PC-3 (cell line): ENCODE measurements around the gene ABCB8. TPM values are rescaled to one million over a fixed set of nuclear protein-coding genes. Genes with fewer than 3 reads are reported as not detected.

Source experiments
- ATAC-seq: fragments of 200-7000 bp; cut with Tn5 transposase; 2 replicates; pipeline ENCODE4 v1.9.1; 2020; ENCODE audit warnings: mild to moderate bottlenecking, moderate library complexity
- BruUV-seq: library from RNA; stranded (reverse); fragments of 400-500 nt; replicated peaks from 2 replicates; lab custom pipeline; 2021; lab: Mats Ljungman, UMichigan
- CTCF ChIA-PET: fragments of 300-600 bp; sonication (Branson Sonifier 250); formaldehyde crosslinking; loops from one replicate; lab custom pipeline; 2022; ENCODE audit warnings: antibody characterized with exemption; lab: Charles Lee
- POLR2A ChIA-PET: fragments of 300-600 bp; sonication (Branson Sonifier 250); formaldehyde crosslinking; loops from one replicate; lab custom pipeline; 2022; ENCODE audit warnings: antibody characterized with exemption; ENCODE audit not compliant: unreplicated experiment; lab: Charles Lee
- DNase-seq: peaks from one replicate; pipeline ENCODE4 v3.0.0-alpha.2; 2015
- H2AFZ ChIP-seq: fragments of 300-600 bp; sonication (generic); 2 replicates; pipeline ENCODE4 v1.6.0; 2016; ENCODE audit warnings: antibody characterized with exemption, low read length
- H3F3A ChIP-seq: fragments of 300-600 bp; sonication (generic); one replicate; pipeline ENCODE4 v1.6.0; 2017; ENCODE audit warnings: antibody characterized with exemption, low read length, control low read depth, mild to moderate bottlenecking; ENCODE audit not compliant: unreplicated experiment
- H3K27ac ChIP-seq: fragments of 300-600 bp; sonication (generic); 2 replicates; pipeline ENCODE4 v1.5.1; 2016; ENCODE audit warnings: mild to moderate bottlenecking, low read length
- H3K27me3 ChIP-seq: fragments of 300-600 bp; sonication (generic); 2 replicates; pipeline ENCODE4 v1.6.1; 2016; ENCODE audit warnings: low read length, mixed read lengths
- H3K36me3 ChIP-seq: fragments of 300-600 bp; sonication (generic); 2 replicates; pipeline ENCODE4 v1.6.1; 2016; ENCODE audit warnings: low read depth, mixed run types, low read length, mixed read lengths
- H3K4me1 ChIP-seq: fragments of 300-600 bp; sonication (generic); 2 replicates; pipeline ENCODE4 v1.5.1; 2016; ENCODE audit warnings: low read length; ENCODE audit not compliant: insufficient read depth
- H3K4me2 ChIP-seq: fragments of 300-600 bp; sonication (generic); 2 replicates; pipeline ENCODE4 v1.6.0; 2016; ENCODE audit warnings: low read length
- H3K4me3 ChIP-seq: fragments of 300-600 bp; sonication (generic); 2 replicates; pipeline ENCODE4 v1.5.1; 2016; ENCODE audit warnings: mild to moderate bottlenecking, low read length, mixed read lengths
- H3K79me2 ChIP-seq: fragments of 300-600 bp; sonication (generic); 2 replicates; pipeline ENCODE4 v1.6.1; 2017; ENCODE audit warnings: low read length, mixed read lengths
- H3K9ac ChIP-seq: fragments of 300-600 bp; sonication (generic); 2 replicates; pipeline ENCODE4 v1.6.0; 2016; ENCODE audit warnings: mild to moderate bottlenecking, low read length
- H3K9me2 ChIP-seq: fragments of 300-600 bp; sonication (generic); replicated peaks from 2 replicates; pipeline ENCODE4 v1.6.1; 2016; ENCODE audit warnings: mixed run types, low read length, mixed read lengths
- H3K9me3 ChIP-seq: fragments of 300-600 bp; sonication (generic); 2 replicates; pipeline ENCODE4 v1.6.1; 2016; ENCODE audit warnings: low read length, mixed read lengths
- H4K20me1 ChIP-seq: fragments of 300-600 bp; sonication (generic); 2 replicates; pipeline ENCODE4 v1.6.1; 2016; ENCODE audit warnings: low read length, mixed read lengths
- EZH2 ChIP-seq: fragments of 300-600 bp; sonication (generic); IDR thresholded peaks from one replicate; pipeline ENCODE4 v1.6.1; 2017; ENCODE audit warnings: antibody characterized with exemption, mild to moderate bottlenecking, low read length; ENCODE audit not compliant: unreplicated experiment
- EZH2phosphoT487 ChIP-seq: fragments of 300-600 bp; sonication (generic); IDR thresholded peaks from 2 replicates; pipeline ENCODE4 v1.6.1; 2018; ENCODE audit warnings: mild to moderate bottlenecking, antibody characterized with exemption, low read length, borderline replicate concordance
- intact Hi-C: fragments of 100-400 bp; cut with micrococcal nuclease; formaldehyde crosslinking; loops from 2 replicates; pipeline ENCODE4 v1.9.0; 2023
- total RNA-seq: library from RNA; depleted of rRNA; stranded (reverse); fragments of >200 nt; gene quantifications from 2 replicates; pipeline ENCODE4 v1.2.3, GENCODE V29; 2014
- TF ChIP-seq, protein P1 (sequence below): fragments of 300-600 bp; sonication (generic); conservative IDR thresholded peaks from 2 replicates; pipeline ENCODE4 v1.5.1; 2017; ENCODE audit warnings: antibody characterized with exemption, low read depth, mild to moderate bottlenecking, low read length

The ABCB8 gene
- total RNA-seq, 1 experiment from 2014 or later, result 58.4 TPM

DNA sequence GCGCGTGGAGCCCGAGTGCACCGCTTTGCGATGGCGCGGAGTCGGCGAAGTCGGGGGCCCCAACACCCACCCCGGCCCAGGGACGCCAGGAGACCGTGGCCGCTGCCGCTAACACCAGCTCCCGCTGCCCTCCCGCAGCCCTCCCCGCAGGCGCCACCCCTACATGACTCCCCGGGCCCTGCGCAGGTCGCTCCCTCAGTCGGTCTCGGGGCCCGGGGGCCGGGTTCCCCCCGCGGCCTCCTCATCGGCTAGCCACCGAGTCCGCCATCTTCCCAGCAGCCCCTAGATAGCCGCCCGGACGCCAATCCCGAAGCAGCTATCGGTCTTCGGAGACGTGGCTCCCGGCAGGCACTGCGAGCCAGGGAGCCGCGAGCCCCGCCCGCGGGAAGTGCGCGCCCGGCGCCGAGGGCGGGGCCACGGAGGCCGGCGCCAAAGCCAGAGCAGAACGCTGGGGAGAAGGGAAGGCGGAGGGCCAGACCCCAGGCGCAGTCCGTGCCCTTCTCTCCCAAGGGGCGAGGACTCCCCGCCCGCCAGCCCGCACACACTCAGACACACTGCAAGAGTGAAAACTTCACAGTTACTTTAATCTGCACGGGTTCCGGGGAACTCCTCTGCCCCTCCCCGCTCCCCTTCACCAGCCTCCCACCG, 52.4 kb downstream of the ABCB8 start, which contains the start of gene FASTK:
Gene FASTK (minus strand): TSS at position 288 of the 648 bp plus-strand sequence. CDS start 43 bp downstream, at position 245.
- DNase-seq (peak; percentile 94), ATAC-seq (peak; percentile 62)
- H3K27ac ChIP-seq, result peak within 1 kb of the TSS; percentile 65
- H3K79me2 ChIP-seq, result peaks cover 41% of the 10 kb centered on the region
- H3K9me3 ChIP-seq, result no peaks in the 10 kb centered on the region
- no TSS peak for BruUV-seq
- no peak for TF ChIP-seq EZH2phosphoT487
- TF ChIP-seq EZH2, result no peak
- TF ChIP-seq, protein P1, sequence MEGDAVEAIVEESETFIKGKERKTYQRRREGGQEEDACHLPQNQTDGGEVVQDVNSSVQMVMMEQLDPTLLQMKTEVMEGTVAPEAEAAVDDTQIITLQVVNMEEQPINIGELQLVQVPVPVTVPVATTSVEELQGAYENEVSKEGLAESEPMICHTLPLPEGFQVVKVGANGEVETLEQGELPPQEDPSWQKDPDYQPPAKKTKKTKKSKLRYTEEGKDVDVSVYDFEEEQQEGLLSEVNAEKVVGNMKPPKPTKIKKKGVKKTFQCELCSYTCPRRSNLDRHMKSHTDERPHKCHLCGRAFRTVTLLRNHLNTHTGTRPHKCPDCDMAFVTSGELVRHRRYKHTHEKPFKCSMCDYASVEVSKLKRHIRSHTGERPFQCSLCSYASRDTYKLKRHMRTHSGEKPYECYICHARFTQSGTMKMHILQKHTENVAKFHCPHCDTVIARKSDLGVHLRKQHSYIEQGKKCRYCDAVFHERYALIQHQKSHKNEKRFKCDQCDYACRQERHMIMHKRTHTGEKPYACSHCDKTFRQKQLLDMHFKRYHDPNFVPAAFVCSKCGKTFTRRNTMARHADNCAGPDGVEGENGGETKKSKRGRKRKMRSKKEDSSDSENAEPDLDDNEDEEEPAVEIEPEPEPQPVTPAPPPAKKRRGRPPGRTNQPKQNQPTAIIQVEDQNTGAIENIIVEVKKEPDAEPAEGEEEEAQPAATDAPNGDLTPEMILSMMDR, result no peak
- no peaks in the 10 kb centered on the region for H3F3A ChIP-seq
- peak within 1 kb of the TSS; percentile 91 for H3K4me3 ChIP-seq
- intact Hi-C loops, result loop anchor here (1.0 kb wide), 3 partner anchors 17 to 52 kb away; partner anchors contain the start of gene ABCB8
- CTCF ChIA-PET, result no interaction called here
- H2AFZ ChIP-seq, result peak within 1 kb of the TSS; percentile 70
- no peaks in the 10 kb centered on the region for H3K9me2 ChIP-seq
- H3K4me2 ChIP-seq, result peak within 1 kb of the TSS; percentile 95
- peaks cover 39% of the 10 kb centered on the region for H3K4me1 ChIP-seq
- no peaks in the 10 kb centered on the region for H4K20me1 ChIP-seq
- peak within 1 kb of the TSS; percentile 98 for H3K9ac ChIP-seq
- no peaks in the 10 kb centered on the region; the same call in 1 of the 2 replicates for H3K36me3 ChIP-seq
- H3K27me3 ChIP-seq, result no peaks in the 10 kb centered on the region
- POLR2A ChIA-PET, result interaction anchor here (0.6 to 0.7 kb wide), 3 partner anchors 18 to 67 kb away, joined by 3 to 15 read pairs (median 5); no protein-coding TSS in a partner anchor

- ChIA-PET CTCF (no interaction called here), POLR2A (no interaction called here)
- peaks cover 41% of the 10 kb centered on the region for H3K79me2 ChIP-seq
- H3K4me2 ChIP-seq, result peak overlapping the region; percentile 95
- peak overlapping the region; percentile 91 for H3K4me3 ChIP-seq
- TF ChIP-seq, protein P1, result no peak
- TF ChIP-seq EZH2phosphoT487, result no peak
- TF ChIP-seq EZH2, result no peak
- H4K20me1 ChIP-seq, result no peaks in the 10 kb centered on the region
- no peak for DNase-seq
- peak overlapping the region; percentile 65 for H3K27ac ChIP-seq
- H3K4me1 ChIP-seq, result peaks cover 42% of the 10 kb centered on the region
- H3K9me3 ChIP-seq, result no peaks in the 10 kb centered on the region
- peak overlapping the region; percentile 98 for H3K9ac ChIP-seq
- H3K9me2 ChIP-seq, result no peaks in the 10 kb centered on the region
- intact Hi-C loops, result no loop called here
- H2AFZ ChIP-seq, result peak overlapping the region; percentile 69
- no TSS peak for BruUV-seq
- no peaks in the 10 kb centered on the region; the same call in 1 of the 2 replicates for H3K36me3 ChIP-seq
- no peaks in the 10 kb centered on the region for H3K27me3 ChIP-seq
- no peaks in the 10 kb centered on the region for H3F3A ChIP-seq
- ATAC-seq, result peak; percentile 4
Measured at GRCh38 chr7:151081170-151082101, 53.2 kb downstream of the ABCB8 start.
